IPS-11a (cell line): Measurements from ENCODE around the gene MOBP.

ENCODE experiments used
- H3K4me3 ChIP-seq: one replicate; pipeline ENCODE4 v1.5.1; 2013; ENCODE audit warnings: low read depth, low read length, control low read depth

The MOBP gene

GRCh38 chr3:39491733-39492350 lies 24.4 kb downstream of the MOBP start:
- H3K4me3 ChIP-seq: no peak overlapping the region

- no peak overlapping the region for H3K4me3 ChIP-seq
Measured at GRCh38 chr3:39494781-39495180, 27.3 kb downstream of the MOBP start.

- H3K4me3 ChIP-seq: no peak overlapping the region
Measured at GRCh38 chr3:39497753-39498152, 30.3 kb downstream of the MOBP start.

GRCh38 chr3:39499651-39500273 lies 32.3 kb downstream of the MOBP start:
- no peak overlapping the region for H3K4me3 ChIP-seq

GRCh38 chr3:39501059-39501458 lies 33.6 kb downstream of the MOBP start:
- no peak overlapping the region for H3K4me3 ChIP-seq

GRCh38 chr3:39501968-39502837 lies 34.7 kb downstream of the MOBP start:
- no peak overlapping the region for H3K4me3 ChIP-seq

- H3K4me3 ChIP-seq: no peak overlapping the region
Measured at GRCh38 chr3:39502838-39503145, 35.3 kb downstream of the MOBP start.

GRCh38 chr3:39505866-39506742 lies 38.6 kb downstream of the MOBP start:
- H3K4me3 ChIP-seq: no peak overlapping the region

GRCh38 chr3:39506863-39507262 lies 39.4 kb downstream of the MOBP start:
- no peak overlapping the region for H3K4me3 ChIP-seq

GRCh38 chr3:39513791-39514369 lies 46.4 kb downstream of the MOBP start:
- no peak overlapping the region for H3K4me3 ChIP-seq

- no peak overlapping the region for H3K4me3 ChIP-seq
Measured at GRCh38 chr3:39515681-39516441, 48.4 kb downstream of the MOBP start.

- H3K4me3 ChIP-seq: no peak overlapping the region
Measured at GRCh38 chr3:39519103-39519502, 51.6 kb downstream of the MOBP start.

- no peak overlapping the region for H3K4me3 ChIP-seq
Measured at GRCh38 chr3:39519554-39520288, 52.2 kb downstream of the MOBP start.

- H3K4me3 ChIP-seq: no peak overlapping the region
Measured at GRCh38 chr3:39521456-39521855, 54.0 kb downstream of the MOBP start.

GRCh38 chr3:39524107-39524506 lies 56.6 kb downstream of the MOBP start:
- no peak overlapping the region for H3K4me3 ChIP-seq

- H3K4me3 ChIP-seq: no peak overlapping the region
Measured at GRCh38 chr3:39528844-39529243, 61.4 kb downstream of the MOBP start.

- H3K4me3 ChIP-seq: no peak overlapping the region
Measured at GRCh38 chr3:39529577-39529976, 62.1 kb downstream of the MOBP start.

- H3K4me3 ChIP-seq: no peak overlapping the region
Measured at GRCh38 chr3:39531066-39531465, 63.6 kb downstream of the MOBP start.

GRCh38 chr3:39531665-39532064 lies 64.2 kb downstream of the MOBP start:
- no peak overlapping the region for H3K4me3 ChIP-seq
